ENCODE data around the gene LIPM. TPM values are rescaled to one million over a fixed set of nuclear protein-coding genes. Genes with fewer than 3 reads are reported as not detected.
"Not testable (repeated sequence)": the region's sequence is repeated elsewhere in the genome, so short reads cannot be mapped to it uniquely, and the experiment has no call there.

LIPM gene
- total RNA-seq, 2 experiments from 2014 or later: not detected

GRCh38 chr10:88828310-88828709, 25.8 kb downstream of the LIPM start:
- peaks cover 64% of the 10 kb centered on the region for H3K4me1 Mint-ChIP-seq
- ATAC-seq (no peak), DNase-seq (no peak)
- intact Hi-C loops (cut with DNase I, micrococcal nuclease): loop anchor here (5.0 kb wide), 2 partner anchors 36 to 164 kb away; partner anchors contain the start of gene FAS (in 2 of the 2)
- H3K4me3 Mint-ChIP-seq: no peak overlapping the region
- no peaks in the 10 kb centered on the region for H3K9me3 Mint-ChIP-seq (ENCODE audit: low read depth)
- ChIA-PET POLR2A (no interaction called here), CTCF (interaction anchor here (0.9 to 5.7 kb wide), 9 partner anchors 7 to 268 kb away, joined by 3 to 48 read pairs (median 5); no protein-coding TSS in a partner anchor)
- H3K27ac Mint-ChIP-seq: no peak overlapping the region
- H3K27me3 Mint-ChIP-seq: no peaks in the 10 kb centered on the region
- H3K36me3 Mint-ChIP-seq (ENCODE audit: low read depth): peaks cover 8% of the 10 kb centered on the region

- no peak overlapping the region for H3K4me3 Mint-ChIP-seq
- H3K9me3 Mint-ChIP-seq (ENCODE audit: low read depth): no peaks in the 10 kb centered on the region
- ATAC-seq (no peak), DNase-seq (no peak)
- peak overlapping the region; percentile 28 for H3K27ac Mint-ChIP-seq
- intact Hi-C loops (cut with DNase I, micrococcal nuclease): loop anchor here in 1 of 2 experiments (5.0 kb wide), 1 partner anchor 252 kb away; no protein-coding TSS in a partner anchor
- ChIA-PET POLR2A (no interaction called here), CTCF (interaction anchor here (0.9 to 2.9 kb wide), 10 partner anchors 17 to 387 kb away, joined by 3 to 28 read pairs (median 4); no protein-coding TSS in a partner anchor)
- peaks cover 58% of the 10 kb centered on the region for H3K4me1 Mint-ChIP-seq
- no peaks in the 10 kb centered on the region for H3K27me3 Mint-ChIP-seq
- peaks cover 7% of the 10 kb centered on the region for H3K36me3 Mint-ChIP-seq (ENCODE audit: low read depth)
These were observed 28.2 kb downstream of the LIPM start for GRCh38 chr10:88830643-88831268.

- ChIA-PET POLR2A (interaction anchor here (0.7 to 0.8 kb wide), 2 partner anchors 38 to 740 kb away, joined by 3 to 6 read pairs; no protein-coding TSS in a partner anchor), CTCF (interaction anchor here (0.9 to 2.9 kb wide), 11 partner anchors 16 to 386 kb away, joined by 3 to 28 read pairs (median 5); no protein-coding TSS in a partner anchor)
- Mint-ChIP-seq H3K27ac (no peak overlapping the region), H3K4me3 (no peak overlapping the region), H3K4me1 (peaks cover 49% of the 10 kb centered on the region), H3K9me3 (ENCODE audit: low read depth) (no peaks in the 10 kb centered on the region), H3K27me3 (no peaks in the 10 kb centered on the region), H3K36me3 (ENCODE audit: low read depth) (no peaks in the 10 kb centered on the region)
- DNase-seq (peak; percentile 57), ATAC-seq (peak; percentile 66)
- intact Hi-C loops (cut with DNase I, micrococcal nuclease): loop anchor here in 1 of 2 experiments (5.0 kb wide), 1 partner anchor 251 kb away; no protein-coding TSS in a partner anchor
These were observed 29.2 kb downstream of the LIPM start for GRCh38 chr10:88831709-88832108.

GRCh38 chr10:88832376-88832775, 29.8 kb downstream of the LIPM start:
- no peaks in the 10 kb centered on the region for H3K27me3 Mint-ChIP-seq
- POLR2A ChIA-PET: interaction anchor here (0.6 to 0.8 kb wide), 2 partner anchors 39 to 98 kb away, joined by 5 to 6 read pairs; no protein-coding TSS in a partner anchor
- H3K4me1 Mint-ChIP-seq: peaks cover 43% of the 10 kb centered on the region
- intact Hi-C loops (cut with DNase I, micrococcal nuclease): loop anchor here in 1 of 2 experiments (5.0 kb wide), 1 partner anchor 250 kb away; no protein-coding TSS in a partner anchor
- CTCF ChIA-PET: interaction anchor here (1.3 to 2.9 kb wide), 6 partner anchors 50 to 385 kb away, joined by 3 to 28 read pairs (median 6); no protein-coding TSS in a partner anchor
- no peaks in the 10 kb centered on the region for H3K36me3 Mint-ChIP-seq (ENCODE audit: low read depth)
- no peaks in the 10 kb centered on the region for H3K9me3 Mint-ChIP-seq (ENCODE audit: low read depth)
- DNase-seq: no peak
- no peak for ATAC-seq
- H3K4me3 Mint-ChIP-seq: no peak overlapping the region
- H3K27ac Mint-ChIP-seq: no peak overlapping the region

GRCh38 chr10:88833156-88833555, 30.6 kb downstream of the LIPM start:
- no peaks in the 10 kb centered on the region for H3K9me3 Mint-ChIP-seq (ENCODE audit: low read depth)
- ChIA-PET CTCF (interaction anchor here (2.4 to 8.9 kb wide), 4 partner anchors 7 to 385 kb away, joined by 8 to 217 read pairs (median 38); no protein-coding TSS in a partner anchor), POLR2A (no interaction called here)
- H3K27ac Mint-ChIP-seq: no peak overlapping the region
- H3K4me3 Mint-ChIP-seq: no peak overlapping the region
- ATAC-seq (no peak), DNase-seq (no peak)
- H3K36me3 Mint-ChIP-seq (ENCODE audit: low read depth): no peaks in the 10 kb centered on the region
- no peaks in the 10 kb centered on the region for H3K27me3 Mint-ChIP-seq
- intact Hi-C loops (cut with DNase I, micrococcal nuclease): loop anchor here in 1 of 2 experiments (5.0 kb wide), 1 partner anchor 249 kb away; no protein-coding TSS in a partner anchor
- H3K4me1 Mint-ChIP-seq: peaks cover 38% of the 10 kb centered on the region

GRCh38 chr10:88833723-88834122, 31.2 kb downstream of the LIPM start:
- DNase-seq: no peak
- ATAC-seq: no peak
- H3K4me3 Mint-ChIP-seq: no peak overlapping the region
- intact Hi-C loops (cut with DNase I, micrococcal nuclease): loop anchor here in 1 of 2 experiments (2.0 to 5.0 kb wide), 2 partner anchors 249 to 383 kb away; no protein-coding TSS in a partner anchor
- ChIA-PET CTCF (interaction anchor here (1.1 to 8.9 kb wide), 7 partner anchors 7 to 382 kb away, joined by 3 to 217 read pairs (median 31); partner anchors contain the start of gene ANKRD22), POLR2A (no interaction called here)
- H3K4me1 Mint-ChIP-seq: peaks cover 32% of the 10 kb centered on the region
- H3K27ac Mint-ChIP-seq: no peak overlapping the region
- H3K36me3 Mint-ChIP-seq (ENCODE audit: low read depth): no peaks in the 10 kb centered on the region
- H3K9me3 Mint-ChIP-seq (ENCODE audit: low read depth): no peaks in the 10 kb centered on the region
- H3K27me3 Mint-ChIP-seq: no peaks in the 10 kb centered on the region

GRCh38 chr10:88835096-88835909, 32.8 kb downstream of the LIPM start:
- no peaks in the 10 kb centered on the region for H3K9me3 Mint-ChIP-seq (ENCODE audit: low read depth)
- POLR2A ChIA-PET: interaction anchor here (0.7 kb wide), 1 partner anchor 156 kb away, joined by 5 read pairs; no protein-coding TSS in a partner anchor
- no peak overlapping the region for H3K4me3 Mint-ChIP-seq
- no peak overlapping the region for H3K27ac Mint-ChIP-seq
- H3K36me3 Mint-ChIP-seq (ENCODE audit: low read depth): no peaks in the 10 kb centered on the region
- CTCF ChIA-PET: interaction anchor here (0.5 to 8.9 kb wide), 53 partner anchors 9 to 382 kb away, joined by 3 to 217 read pairs (median 5); partner anchors contain the start of genes ANKRD22, CH25H and STAMBPL1
- ATAC-seq (peak; percentile 90), DNase-seq (peak; percentile 93)
- H3K4me1 Mint-ChIP-seq: peaks cover 28% of the 10 kb centered on the region
- intact Hi-C loops (cut with DNase I, micrococcal nuclease): loop anchor here (1.0 to 5.0 kb wide), 5 partner anchors 45 to 382 kb away; partner anchors contain the start of gene STAMBPL1 (in 1 of the 2)
- H3K27me3 Mint-ChIP-seq: no peaks in the 10 kb centered on the region

GRCh38 chr10:88835910-88836221, 33.3 kb downstream of the LIPM start:
- no peaks in the 10 kb centered on the region for H3K36me3 Mint-ChIP-seq (ENCODE audit: low read depth)
- H3K9me3 Mint-ChIP-seq (ENCODE audit: low read depth): no peaks in the 10 kb centered on the region
- no peak overlapping the region for H3K27ac Mint-ChIP-seq
- ChIA-PET POLR2A (no interaction called here), CTCF (interaction anchor here (0.5 to 8.9 kb wide), 52 partner anchors 9 to 382 kb away, joined by 3 to 217 read pairs (median 5); partner anchors contain the start of genes ACTA2, ANKRD22, CH25H and STAMBPL1)
- DNase-seq: no peak
- H3K4me1 Mint-ChIP-seq: peaks cover 24% of the 10 kb centered on the region
- no peak for ATAC-seq
- intact Hi-C loops (cut with DNase I, micrococcal nuclease): loop anchor here (1.0 to 5.0 kb wide), 6 partner anchors 29 to 381 kb away; partner anchors contain the start of gene STAMBPL1 (in 2 of the 2)
- H3K27me3 Mint-ChIP-seq: no peaks in the 10 kb centered on the region
- H3K4me3 Mint-ChIP-seq: no peak overlapping the region

GRCh38 chr10:88837632-88838031, 35.1 kb downstream of the LIPM start:
- POLR2A ChIA-PET: interaction anchor here (0.7 kb wide), 1 partner anchor 194 kb away, joined by 4 read pairs; no protein-coding TSS in a partner anchor
- H3K27ac Mint-ChIP-seq; H3K9me3 Mint-ChIP-seq (ENCODE audit: low read depth); H3K4me3 Mint-ChIP-seq; DNase-seq; H3K36me3 Mint-ChIP-seq (ENCODE audit: low read depth); ATAC-seq; H3K27me3 Mint-ChIP-seq: not testable (repeated sequence)
- peaks cover 18% of the 10 kb centered on the region for H3K4me1 Mint-ChIP-seq
- CTCF ChIA-PET: interaction anchor here (0.8 to 8.9 kb wide), 20 partner anchors 11 to 380 kb away, joined by 3 to 217 read pairs (median 12); partner anchors contain the start of genes ACTA2, ANKRD22 and STAMBPL1
- intact Hi-C loops (cut with DNase I, micrococcal nuclease): loop anchor here (2.0 to 5.0 kb wide), 3 partner anchors 27 to 380 kb away; no protein-coding TSS in a partner anchor

- no peak for ATAC-seq
- intact Hi-C loops (cut with DNase I, micrococcal nuclease): loop anchor here (5.0 kb wide), 2 partner anchors 188 to 378 kb away; no protein-coding TSS in a partner anchor
- no peaks in the 10 kb centered on the region for H3K36me3 Mint-ChIP-seq (ENCODE audit: low read depth)
- H3K27ac Mint-ChIP-seq: no peak overlapping the region
- ChIA-PET CTCF (interaction anchor here (0.6 to 8.9 kb wide), 3 partner anchors 65 to 110 kb away, joined by 3 to 217 read pairs (median 3); no protein-coding TSS in a partner anchor), POLR2A (no interaction called here)
- peaks cover 6% of the 10 kb centered on the region for H3K4me1 Mint-ChIP-seq
- H3K4me3 Mint-ChIP-seq: no peak overlapping the region
- DNase-seq: no peak
- H3K27me3 Mint-ChIP-seq: peaks cover 2% of the 10 kb centered on the region
- H3K9me3 Mint-ChIP-seq (ENCODE audit: low read depth): no peaks in the 10 kb centered on the region
These were observed 36.3 kb downstream of the LIPM start for GRCh38 chr10:88838766-88839350.

Measured in activated CD4-positive, alpha-beta T cell treated with anti-CD3 and anti-CD28 coated beads for 36 hours (primary cell).